ENCODE measurements around the gene RPIA.
A peak's percentile ranks its signal among the peaks of the same experiment; 100 is the strongest.

DNA sequence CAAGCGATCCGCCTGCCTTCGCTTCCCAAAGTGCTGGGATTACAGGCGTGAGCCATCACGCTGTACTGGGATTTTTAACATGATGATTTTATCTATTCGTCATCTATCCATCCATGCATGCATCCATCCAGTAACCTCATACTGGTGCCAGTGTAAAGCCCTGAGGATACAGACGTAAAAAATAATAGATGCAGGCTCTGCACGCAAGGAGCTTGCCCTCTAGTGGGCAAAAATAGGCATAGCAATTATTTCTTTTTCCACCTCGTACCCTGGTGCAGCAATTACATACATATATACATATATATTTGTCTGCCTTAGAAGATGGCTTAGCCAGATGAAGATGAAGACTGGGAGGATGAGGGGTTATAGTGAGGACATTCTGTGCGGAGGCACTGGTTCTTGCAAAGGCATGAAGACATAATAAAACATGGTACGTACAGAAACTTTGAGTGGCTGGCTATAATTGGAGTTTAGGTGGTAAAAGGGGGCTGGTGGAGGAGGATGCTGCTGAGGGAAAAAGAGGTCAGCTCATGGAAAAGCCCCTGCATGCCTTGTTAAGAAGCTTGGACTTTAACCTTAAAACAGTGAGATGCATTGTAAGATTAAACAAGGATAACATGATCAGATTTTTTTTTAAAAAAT is 19.6 kb upstream of the RPIA start:
- TF ChIP-seq, protein P1, sequence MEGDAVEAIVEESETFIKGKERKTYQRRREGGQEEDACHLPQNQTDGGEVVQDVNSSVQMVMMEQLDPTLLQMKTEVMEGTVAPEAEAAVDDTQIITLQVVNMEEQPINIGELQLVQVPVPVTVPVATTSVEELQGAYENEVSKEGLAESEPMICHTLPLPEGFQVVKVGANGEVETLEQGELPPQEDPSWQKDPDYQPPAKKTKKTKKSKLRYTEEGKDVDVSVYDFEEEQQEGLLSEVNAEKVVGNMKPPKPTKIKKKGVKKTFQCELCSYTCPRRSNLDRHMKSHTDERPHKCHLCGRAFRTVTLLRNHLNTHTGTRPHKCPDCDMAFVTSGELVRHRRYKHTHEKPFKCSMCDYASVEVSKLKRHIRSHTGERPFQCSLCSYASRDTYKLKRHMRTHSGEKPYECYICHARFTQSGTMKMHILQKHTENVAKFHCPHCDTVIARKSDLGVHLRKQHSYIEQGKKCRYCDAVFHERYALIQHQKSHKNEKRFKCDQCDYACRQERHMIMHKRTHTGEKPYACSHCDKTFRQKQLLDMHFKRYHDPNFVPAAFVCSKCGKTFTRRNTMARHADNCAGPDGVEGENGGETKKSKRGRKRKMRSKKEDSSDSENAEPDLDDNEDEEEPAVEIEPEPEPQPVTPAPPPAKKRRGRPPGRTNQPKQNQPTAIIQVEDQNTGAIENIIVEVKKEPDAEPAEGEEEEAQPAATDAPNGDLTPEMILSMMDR (conservative IDR thresholded peaks at IDR 0.05; ENCODE audit: low read depth, low read length), result peak; percentile 92
- TF ChIP-seq EZH2 (IDR thresholded peaks at IDR 0.05; ENCODE audit: low read length, unreplicated experiment), result no peak
- TF ChIP-seq EZH2phosphoT487 (IDR thresholded peaks at IDR 0.05; ENCODE audit: borderline replicate concordance, low read length), result no peak

Measured in PC-3 (cell line).